Measurements from ENCODE around the gene ADO.
A peak's percentile ranks its signal among the peaks of the same experiment; 100 is the strongest.

Gene ADO

GRCh38 chr10:62792261-62792660 lies 12.3 kb upstream of the ADO start:
- no peak for DNase-seq (ENCODE audit: low read depth in 2 of 2)

GRCh38 chr10:62794306-62794705 lies 10.2 kb upstream of the ADO start:
- no peak for DNase-seq (ENCODE audit: low read depth in 2 of 2)

DNA sequence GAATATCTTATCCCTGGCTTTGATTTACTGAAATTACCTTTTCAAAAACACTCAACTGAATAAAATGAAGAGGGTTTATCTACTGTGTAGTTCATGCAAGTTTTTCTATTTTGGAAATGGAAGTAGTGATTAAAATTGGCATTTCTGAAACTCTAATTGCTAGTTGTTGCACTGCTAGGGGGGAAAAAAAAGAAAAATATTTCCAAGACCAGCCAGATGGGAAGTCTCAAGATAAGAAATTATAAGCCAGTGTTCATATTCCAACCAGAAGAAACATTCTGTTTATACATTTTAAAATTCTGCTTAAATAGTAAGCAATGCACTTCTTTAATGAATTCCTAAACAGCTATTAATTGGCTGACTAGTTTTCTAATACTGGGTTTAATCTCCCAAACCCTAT lies 9.4 kb upstream of the ADO start:
- no peak for DNase-seq (ENCODE audit: low read depth in 2 of 2)

GRCh38 chr10:62795762-62796161 lies 8.8 kb upstream of the ADO start:
- no peak for DNase-seq (ENCODE audit: low read depth in 2 of 2)

GRCh38 chr10:62796896-62797295 lies 7.6 kb upstream of the ADO start:
- DNase-seq (ENCODE audit: low read depth in 2 of 2), result no peak

DNA sequence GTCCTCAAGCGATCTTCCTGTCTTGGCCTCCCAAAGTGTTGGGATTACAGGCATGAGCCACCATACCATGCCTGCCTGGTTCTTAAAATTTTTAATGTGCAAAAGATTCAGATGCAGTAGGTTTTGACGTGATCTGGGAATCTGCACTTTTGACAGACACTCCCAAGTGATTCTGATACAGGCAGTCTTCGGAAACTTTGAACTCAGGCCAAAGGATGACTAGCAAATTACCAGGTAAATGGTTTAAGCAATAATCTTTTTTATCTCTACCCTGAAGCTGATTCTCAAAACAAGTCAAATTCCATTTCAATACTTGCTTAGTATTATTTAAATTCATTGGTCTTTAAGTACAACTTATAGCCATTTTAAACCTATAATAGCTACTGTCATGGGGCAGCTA lies 2.6 kb upstream of the ADO start:
- no peak for DNase-seq (ENCODE audit: low read depth in 2 of 2)

DNA sequence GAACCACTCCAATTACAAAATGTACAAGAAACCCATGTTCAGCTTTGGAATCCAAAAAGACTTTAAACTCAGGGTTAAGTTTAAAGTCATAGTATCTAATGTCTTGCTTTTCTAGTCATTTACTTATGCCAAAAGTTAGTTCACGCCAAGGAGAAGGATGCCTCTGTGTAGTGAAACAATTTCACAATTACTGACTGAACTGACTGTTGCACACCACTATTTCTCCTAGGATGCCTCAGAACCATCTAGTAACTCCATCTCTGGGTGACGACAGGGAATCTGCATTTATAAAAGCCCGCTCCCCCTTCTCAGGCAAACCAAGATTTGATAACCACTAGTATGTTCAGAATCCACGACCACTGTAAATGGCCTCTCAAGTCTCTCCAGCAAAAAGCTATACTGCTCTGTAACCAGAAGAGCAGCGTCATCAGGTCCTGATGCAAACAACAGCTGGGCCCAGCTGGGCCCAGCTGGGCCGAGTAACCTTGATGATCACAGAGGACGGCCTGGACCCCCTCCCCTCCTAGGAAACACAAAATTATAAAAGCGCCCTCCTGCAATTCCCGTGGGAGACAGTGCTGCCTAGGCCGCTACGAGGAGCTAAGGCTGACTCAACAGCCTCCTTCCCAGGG lies 680 bp upstream of the ADO start:
- no peak for DNase-seq (ENCODE audit: low read depth in 2 of 2)

DNA sequence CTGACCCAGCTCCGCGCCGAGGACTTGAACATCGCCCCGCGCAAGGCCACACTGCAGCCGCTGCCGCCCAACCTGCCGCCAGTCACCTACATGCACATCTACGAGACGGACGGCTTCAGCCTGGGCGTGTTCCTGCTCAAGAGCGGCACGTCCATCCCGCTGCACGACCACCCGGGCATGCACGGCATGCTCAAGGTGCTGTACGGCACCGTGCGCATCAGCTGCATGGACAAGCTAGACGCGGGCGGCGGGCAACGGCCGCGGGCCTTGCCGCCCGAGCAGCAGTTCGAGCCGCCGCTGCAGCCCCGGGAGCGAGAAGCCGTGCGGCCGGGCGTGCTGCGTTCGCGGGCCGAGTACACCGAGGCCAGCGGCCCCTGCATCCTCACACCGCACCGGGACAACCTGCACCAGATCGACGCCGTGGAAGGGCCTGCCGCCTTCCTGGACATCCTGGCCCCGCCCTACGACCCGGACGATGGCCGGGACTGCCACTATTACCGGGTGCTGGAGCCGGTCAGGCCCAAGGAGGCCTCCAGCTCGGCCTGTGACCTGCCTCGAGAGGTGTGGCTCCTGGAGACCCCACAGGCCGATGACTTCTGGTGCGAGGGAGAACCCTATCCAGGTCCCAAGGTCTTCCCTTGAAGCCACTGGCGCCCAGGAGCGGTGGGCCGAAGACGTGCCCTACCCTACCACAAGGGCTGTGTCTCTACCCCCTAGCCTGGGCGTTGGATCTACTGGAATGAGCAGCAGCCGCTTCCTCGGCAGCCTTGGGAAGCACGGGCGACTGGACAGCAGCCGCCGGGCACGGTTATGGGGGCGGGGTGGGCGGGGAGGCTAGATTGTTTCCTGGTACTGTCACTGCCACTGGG lies 945 bp downstream of the ADO start:
- no peak for DNase-seq (ENCODE audit: low read depth in 2 of 2)

- no peak for DNase-seq (ENCODE audit: low read depth in 2 of 2)
These were observed 1.7 kb downstream of the ADO start for GRCh38 chr10:62806251-62806650.

- DNase-seq (ENCODE audit: low read depth in 2 of 2), result no peak
These were observed 5.8 kb downstream of the ADO start for GRCh38 chr10:62810156-62810902.

- DNase-seq (ENCODE audit: low read depth in 2 of 2), result no peak
These were observed 6.8 kb downstream of the ADO start for GRCh38 chr10:62811159-62811875.

DNA sequence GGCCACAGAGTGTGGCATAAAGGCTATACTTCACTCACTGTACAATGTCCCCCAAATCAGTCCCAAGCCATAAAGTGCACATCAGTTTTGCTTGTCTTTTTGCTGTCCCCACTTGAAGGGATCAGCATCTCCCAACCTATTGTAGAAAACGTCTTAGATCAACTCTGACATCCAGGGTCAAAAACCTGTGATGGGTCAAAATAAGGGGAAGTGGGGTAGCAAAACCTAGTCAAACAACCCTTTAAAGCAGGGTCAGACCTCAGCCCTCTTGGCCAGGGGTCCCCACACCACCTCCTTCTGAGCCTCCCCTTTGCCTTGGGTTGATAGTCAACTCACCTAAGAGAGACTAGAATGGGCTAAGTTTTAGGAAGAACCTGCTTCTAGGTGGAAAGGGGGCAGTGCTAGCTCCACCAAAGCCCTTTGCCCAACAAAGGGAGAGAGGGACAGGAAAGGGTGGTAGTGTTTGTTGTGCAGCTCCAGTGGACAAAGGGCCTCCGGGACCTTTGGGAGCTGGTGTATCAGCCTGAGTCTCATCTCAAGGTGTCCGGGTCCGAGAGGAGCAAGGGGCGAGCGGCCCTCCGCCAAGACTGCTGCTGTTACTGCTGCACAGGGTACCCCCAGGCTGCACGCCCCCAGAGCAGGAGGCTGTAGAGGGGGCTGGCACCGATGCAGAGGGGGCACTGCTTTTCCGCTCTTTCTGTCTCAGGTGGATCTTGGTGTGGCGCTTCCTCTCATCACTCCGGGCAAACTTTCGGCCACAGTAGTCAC lies 8.3 kb downstream of the ADO start:
- DNase-seq (ENCODE audit: low read depth in 2 of 2), result no peak

DNA sequence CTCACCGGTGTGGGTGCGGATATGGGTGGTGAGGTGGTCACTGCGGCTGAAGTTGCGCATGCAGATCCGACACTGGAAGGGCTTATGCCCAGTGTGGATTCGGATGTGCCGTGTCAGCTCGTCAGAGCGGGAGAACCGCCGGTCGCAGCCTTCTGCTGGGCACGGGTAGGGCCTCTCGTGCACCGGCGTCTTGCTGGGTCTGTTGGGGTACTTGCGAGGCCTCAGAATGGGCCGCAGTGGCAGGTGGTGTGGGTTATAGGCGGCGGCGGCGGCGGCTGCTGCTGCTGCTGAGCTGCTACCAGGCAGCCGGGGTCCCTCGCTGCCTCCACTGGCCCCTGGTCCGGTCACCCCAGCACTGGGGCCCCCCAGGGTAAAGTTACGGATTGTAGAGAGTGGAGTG lies 8.9 kb downstream of the ADO start:
- DNase-seq (ENCODE audit: low read depth in 2 of 2), result no peak

- DNase-seq (ENCODE audit: low read depth in 2 of 2), result no peak
These were observed 9.5 kb downstream of the ADO start for GRCh38 chr10:62813981-62814380.

DNA sequence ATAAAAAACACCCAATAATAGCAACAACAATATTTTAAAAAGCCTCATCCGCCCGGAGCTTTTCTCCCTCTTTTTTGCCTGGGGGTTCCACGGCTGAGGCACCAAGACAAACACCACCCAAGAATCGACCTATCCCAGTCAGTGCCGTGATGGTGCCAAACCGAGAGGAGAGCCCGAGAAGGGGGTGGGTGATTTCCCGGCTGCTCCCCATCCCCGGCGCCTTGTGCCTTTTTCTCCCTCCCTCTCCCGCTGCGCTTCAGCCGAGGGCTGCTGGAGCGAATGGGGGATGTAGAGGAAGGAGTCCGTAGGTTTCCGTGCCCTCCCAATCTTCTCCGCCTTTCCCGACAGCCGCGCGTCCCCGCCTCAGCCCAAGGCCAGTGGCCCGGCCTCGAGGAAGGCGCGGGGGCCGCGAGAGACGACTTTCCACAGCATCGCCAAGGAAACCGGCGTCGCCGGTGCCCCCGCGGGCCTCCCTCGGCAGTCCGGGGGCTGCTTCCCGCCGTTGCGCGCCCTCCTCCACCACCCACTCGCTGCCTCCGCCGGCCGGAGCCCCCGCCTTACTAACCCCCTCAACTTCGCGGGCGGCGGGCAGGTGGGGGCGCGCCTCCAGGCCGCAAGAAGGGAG lies 10.3 kb downstream of the ADO start:
- no peak for DNase-seq (ENCODE audit: low read depth in 2 of 2)

DNA sequence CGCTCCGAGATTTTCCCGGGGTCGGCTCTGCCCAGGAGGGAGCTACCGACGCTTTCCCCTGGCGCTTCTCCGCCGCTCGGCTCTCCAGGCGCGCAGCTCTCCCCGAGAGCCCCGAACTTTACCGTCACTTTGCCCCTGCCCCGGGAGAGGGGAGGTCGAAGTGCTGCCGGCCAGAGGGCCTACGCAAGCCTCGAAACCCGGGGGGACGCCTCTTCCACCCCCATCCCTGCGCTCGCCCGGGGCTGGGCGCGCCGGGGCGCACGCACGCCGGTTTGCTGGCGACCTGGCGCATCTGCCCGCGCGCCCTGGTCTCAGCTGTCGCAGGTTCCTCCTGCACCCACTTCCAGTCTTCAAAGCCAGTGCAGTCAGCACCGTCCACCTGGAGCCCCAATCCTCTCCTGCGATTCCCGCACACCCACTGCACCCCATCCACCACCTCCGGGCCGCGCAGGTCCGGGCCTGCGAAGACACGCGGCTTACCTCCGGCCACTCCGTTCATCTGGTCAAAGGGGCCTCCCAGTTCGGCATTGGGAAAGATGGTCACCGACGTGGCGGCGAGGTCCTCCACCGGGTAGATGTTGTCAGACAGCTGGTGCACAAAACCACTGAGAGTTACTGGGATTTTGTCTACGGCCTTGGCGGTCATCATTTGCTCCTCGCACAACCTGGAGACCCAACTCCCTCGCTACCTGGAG lies 11.0 kb downstream of the ADO start:
- no peak for DNase-seq (ENCODE audit: low read depth in 2 of 2)

GRCh38 chr10:62816076-62816330 lies 11.5 kb downstream of the ADO start:
- DNase-seq (ENCODE audit: low read depth in 2 of 2), result no peak

- peak; percentile 80 to 83 for DNase-seq (ENCODE audit: low read depth in 2 of 2)
These were observed 12.0 kb downstream of the ADO start, which contains the start of gene EGR2 for GRCh38 chr10:62816331-62817120. TSS of gene EGR2 (minus strand) at chr10:62816366. CDS start at chr10:62816029, 337 bp downstream.

DNA sequence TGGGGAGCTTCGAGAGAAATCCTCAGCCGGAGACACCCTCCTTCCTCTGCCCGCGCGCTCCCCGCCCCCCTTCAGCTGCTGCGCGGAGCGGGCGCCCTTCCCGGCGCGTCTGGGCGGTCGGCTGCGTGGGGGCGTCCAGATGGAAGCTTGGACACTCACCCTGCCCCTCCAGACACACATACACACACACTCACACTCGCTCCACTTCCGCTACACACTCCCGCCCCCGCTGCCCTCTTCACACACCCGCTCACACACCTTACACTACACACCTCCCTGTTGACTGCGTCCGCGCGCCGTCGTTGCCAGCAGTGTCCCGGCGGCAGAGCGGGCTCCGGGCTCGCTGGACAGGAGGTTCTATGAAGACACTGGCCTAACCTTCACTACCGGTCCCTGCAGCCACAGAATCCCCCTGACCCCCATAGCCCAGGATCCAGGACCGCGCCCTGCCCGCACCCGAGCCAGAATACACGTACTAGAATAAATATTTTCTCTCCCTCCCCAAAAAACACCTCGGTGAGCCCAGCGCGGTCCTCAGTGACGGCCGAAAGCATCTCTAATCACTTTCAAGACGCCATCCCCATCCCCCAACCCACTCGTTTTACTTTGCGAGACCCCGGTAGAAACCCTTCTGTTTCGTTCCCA lies 12.7 kb downstream of the ADO start:
- DNase-seq (ENCODE audit: low read depth in 2 of 2), result no peak
